Naive thymus-derived CD4-positive, alpha-beta T cell (primary cell): ENCODE data around the gene BICD2. TPM values are rescaled to one million over a fixed set of nuclear protein-coding genes. Genes with fewer than 3 reads are reported as not detected.

Experiments
- ATAC-seq: fragments of 150-1000 bp; cut with Tn5 transposase; 2 replicates; pipeline ENCODE4 v1.10.0; 2021; ENCODE audit warnings: mild to moderate bottlenecking, moderate library complexity
- CTCF ChIA-PET: fragments of 350-600 bp; sonication (Branson Sonifier 250); formaldehyde crosslinking; loops from one replicate; lab custom pipeline; 2021; ENCODE audit warnings: antibody characterized with exemption; lab: Charles Lee
- POLR2A ChIA-PET: fragments of 350-600 bp; sonication (Branson Sonifier 250); formaldehyde crosslinking; loops from one replicate; lab custom pipeline; 2021; ENCODE audit warnings: antibody characterized with exemption, inconsistent platforms; lab: Charles Lee
- DNase-seq, 9 donors: peaks; one replicate each; pipeline versions ENCODE4 v3.0.0 to v3.0.0-alpha.2; 2020 to 2022; ENCODE audit warnings: mixed read lengths in 1 of 9
- H3K27ac ChIP-seq: one replicate; pipeline ENCODE4 v1.7.0; 2013; ENCODE audit warnings: mild to moderate bottlenecking, low read depth, low read length, moderate library complexity
- H3K27me3 ChIP-seq, 2 donors: one replicate each; pipeline ENCODE4 v1.7.0; 2013; ENCODE audit warnings: low read length in 2 of 2, mild to moderate bottlenecking in 2 of 2, moderate library complexity in 2 of 2; ENCODE audit not compliant: control insufficient read depth in 2 of 2, insufficient read depth in 2 of 2
- H3K36me3 ChIP-seq, 3 experiments: 1 replicate in 2 of 3; 2 replicates in 1 of 3; pipeline ENCODE4 v1.7.0; 2013; ENCODE audit warnings: low read length in 3 of 3, mild to moderate bottlenecking in 3 of 3, moderate library complexity in 1 of 3; ENCODE audit not compliant: insufficient read depth in 3 of 3, control insufficient read depth in 2 of 3
- H3K4me1 ChIP-seq, 2 donors: one replicate each; pipeline ENCODE4 v1.7.0; 2013; ENCODE audit warnings: low read length in 2 of 2, mild to moderate bottlenecking in 2 of 2, moderate library complexity in 1 of 2; ENCODE audit not compliant: control insufficient read depth in 2 of 2, insufficient read depth in 2 of 2
- H3K4me3 ChIP-seq: 2 replicates; pipeline ENCODE4 v1.7.0; 2013; ENCODE audit warnings: mild to moderate bottlenecking, low read length
- H3K9me3 ChIP-seq, 3 experiments: 1 replicate in 2 of 3; 2 replicates in 1 of 3; pipeline ENCODE4 v1.7.0; 2013; ENCODE audit warnings: low read length in 3 of 3; ENCODE audit not compliant: control insufficient read depth in 2 of 3
- H3K27ac Mint-ChIP-seq, 9 donors: one replicate each; pipeline ENCODE4 v1.8.0; 2020 to 2022; ENCODE audit warnings: mixed read lengths in 9 of 9, mild to moderate bottlenecking in 8 of 9, moderate library complexity in 5 of 9, inconsistent platforms in 2 of 9
- H3K27me3 Mint-ChIP-seq, 5 donors: one replicate each; pipeline ENCODE4 v1.8.0; 2021 to 2022; ENCODE audit warnings: mixed read lengths in 5 of 5, mild to moderate bottlenecking in 1 of 5
- H3K36me3 Mint-ChIP-seq, 5 donors: one replicate each; pipeline ENCODE4 v1.8.0; 2020 to 2022; ENCODE audit warnings: mixed read lengths in 5 of 5, mild to moderate bottlenecking in 3 of 5, inconsistent platforms in 1 of 5
- H3K4me1 Mint-ChIP-seq, 7 donors: one replicate each; pipeline ENCODE4 v1.8.0; 2020 to 2022; ENCODE audit warnings: mixed read lengths in 7 of 7, mild to moderate bottlenecking in 3 of 7, inconsistent platforms in 1 of 7
- H3K4me3 Mint-ChIP-seq, 10 donors: one replicate each; pipeline ENCODE4 v1.8.0; 2020 to 2022; ENCODE audit warnings: mild to moderate bottlenecking in 10 of 10, mixed read lengths in 10 of 10, moderate library complexity in 6 of 10, inconsistent platforms in 2 of 10
- H3K9me3 Mint-ChIP-seq, 11 donors: one replicate each; pipeline ENCODE4 v1.8.0; 2020 to 2022; ENCODE audit warnings: mixed read lengths in 11 of 11, mild to moderate bottlenecking in 4 of 11, inconsistent platforms in 1 of 11, moderate library complexity in 1 of 11
- intact Hi-C, 2 donors: fragments of 100-400 bp; cut with micrococcal nuclease; formaldehyde crosslinking; loops; one replicate each; pipeline ENCODE4 v1.15.1; 2023
- polyA plus RNA-seq, 2 donors: library from polyadenylated mRNA; unstranded; fragments of 300-500 nt; fragmentation: Illumina TruSeq; gene quantifications; one replicate each; pipeline ENCODE4 v1.2.3, GENCODE V29; 2021
- total RNA-seq, 6 experiments: library from RNA in 5 of 6; stranded (reverse) in 5 of 6; gene quantifications; 1 replicate in 5 of 6; 2 replicates in 1 of 6; pipeline ENCODE4 v1.2.3 and lab custom pipeline; 2021 to 2026

Gene BICD2
- total and polyA plus RNA-seq, 7 experiments from 2014 or later, result 7.4 to 28.8 (median 27.4) TPM

GRCh38 chr9:92735636-92736562 is 28.7 kb downstream of the BICD2 start:
- POLR2A ChIA-PET, result no interaction called here
- Histone ChIP-seq H3K27ac (no peak overlapping the region), H3K9me3 (no peaks in the 10 kb centered on the region), H3K36me3 (peaks cover 0 to 3% (median 0%) of the 10 kb centered on the region in 3 experiments), H3K4me1 (peaks cover 0 to 14% of the 10 kb centered on the region in 2 donors), H3K27me3 (no peaks in the 10 kb centered on the region), H3K4me3 (no peak overlapping the region)
- peaks cover 43 to 78% (median 70%) of the 10 kb centered on the region in 7 donors for H3K4me1 Mint-ChIP-seq
- H3K27me3 Mint-ChIP-seq, result no peaks in the 10 kb centered on the region
- intact Hi-C loops, result no loop called here
- peaks cover 0 to 5% (median 0%) of the 10 kb centered on the region in 5 donors for H3K36me3 Mint-ChIP-seq
- H3K4me3 Mint-ChIP-seq, result no peak overlapping the region
- H3K9me3 Mint-ChIP-seq, result no peaks in the 10 kb centered on the region
- no peak for DNase-seq
- H3K27ac Mint-ChIP-seq, result peak overlapping the region in 5 of 9 donors; percentile 15 to 56 (median 30)
- no peak for ATAC-seq
- CTCF ChIA-PET, result no interaction called here

GRCh38 chr9:92734931-92735635 is 29.6 kb downstream of the BICD2 start:
- intact Hi-C loops, result no loop called here
- Mint-ChIP-seq H3K27me3 (no peaks in the 10 kb centered on the region), H3K4me1 (peaks cover 35 to 74% (median 62%) of the 10 kb centered on the region in 7 donors), H3K9me3 (peaks cover 0 to 1% (median 0%) of the 10 kb centered on the region in 11 donors), H3K4me3 (no peak overlapping the region), H3K27ac (peak overlapping the region in 3 of 9 donors; percentile 30 to 64 (median 48)), H3K36me3 (peaks cover 0 to 5% (median 0%) of the 10 kb centered on the region in 5 donors)
- Histone ChIP-seq H3K4me3 (no peak overlapping the region), H3K36me3 (peaks cover 0 to 5% (median 0%) of the 10 kb centered on the region in 3 experiments), H3K4me1 (peaks cover 0 to 9% of the 10 kb centered on the region in 2 donors), H3K27me3 (no peaks in the 10 kb centered on the region), H3K9me3 (no peaks in the 10 kb centered on the region), H3K27ac (no peak overlapping the region)
- DNase-seq, result no peak
- POLR2A ChIA-PET, result no interaction called here
- ATAC-seq, result no peak
- CTCF ChIA-PET, result no interaction called here

- no peaks in the 10 kb centered on the region for H3K9me3 ChIP-seq
- Mint-ChIP-seq H3K27me3 (no peaks in the 10 kb centered on the region), H3K27ac (peak overlapping the region in 3 of 9 donors; percentile 5 to 27 (median 12)), H3K4me1 (peaks cover 16 to 39% (median 27%) of the 10 kb centered on the region in 7 donors), H3K4me3 (no peak overlapping the region), H3K9me3 (peaks cover 0 to 1% (median 0%) of the 10 kb centered on the region in 11 donors), H3K36me3 (peaks cover 0 to 5% (median 4%) of the 10 kb centered on the region in 5 donors)
- intact Hi-C loops, result no loop called here
- ChIA-PET POLR2A (interaction anchor here (0.6 kb wide), 1 partner anchor 33 kb away, joined by 5 read pairs; no protein-coding TSS in a partner anchor), CTCF (no interaction called here)
- no peak for DNase-seq
- no peak for ATAC-seq
- H3K4me1 ChIP-seq, result no peaks in the 10 kb centered on the region
- H3K4me3 ChIP-seq, result no peak overlapping the region
- peaks cover 0 to 44% (median 6%) of the 10 kb centered on the region in 3 experiments for H3K36me3 ChIP-seq
- no peaks in the 10 kb centered on the region for H3K27me3 ChIP-seq
- H3K27ac ChIP-seq, result no peak overlapping the region
Observed at GRCh38 chr9:92730897-92731296, 33.7 kb downstream of the BICD2 start.

- ChIA-PET POLR2A (no interaction called here), CTCF (no interaction called here)
- H3K4me3 Mint-ChIP-seq, result no peak overlapping the region
- no peak for ATAC-seq
- no peak overlapping the region for H3K27ac Mint-ChIP-seq
- Histone ChIP-seq H3K4me1 (no peaks in the 10 kb centered on the region), H3K9me3 (no peaks in the 10 kb centered on the region), H3K27me3 (no peaks in the 10 kb centered on the region), H3K27ac (no peak overlapping the region), H3K36me3 (peaks cover 0 to 55% (median 7%) of the 10 kb centered on the region in 3 experiments), H3K4me3 (no peak overlapping the region)
- intact Hi-C loops, result no loop called here
- no peak for DNase-seq
- peaks cover 0 to 5% (median 4%) of the 10 kb centered on the region in 5 donors for H3K36me3 Mint-ChIP-seq
- peaks cover 0 to 1% (median 0%) of the 10 kb centered on the region in 11 donors for H3K9me3 Mint-ChIP-seq
- no peaks in the 10 kb centered on the region for H3K27me3 Mint-ChIP-seq
- H3K4me1 Mint-ChIP-seq, result peaks cover 10 to 28% (median 20%) of the 10 kb centered on the region in 7 donors
Observed at GRCh38 chr9:92729735-92730155, 34.9 kb downstream of the BICD2 start.

- Mint-ChIP-seq H3K27ac (peak overlapping the region in 1 of 9 donors; percentile 52), H3K9me3 (peaks cover 0 to 1% (median 0%) of the 10 kb centered on the region in 11 donors), H3K4me3 (no peak overlapping the region), H3K27me3 (no peaks in the 10 kb centered on the region), H3K4me1 (peaks cover 14 to 31% (median 24%) of the 10 kb centered on the region in 7 donors), H3K36me3 (peaks cover 0 to 5% (median 4%) of the 10 kb centered on the region in 5 donors)
- H3K36me3 ChIP-seq, result peaks cover 0 to 62% (median 7%) of the 10 kb centered on the region in 3 experiments
- CTCF ChIA-PET, result no interaction called here
- ATAC-seq (peak; percentile 76), DNase-seq (no peak)
- H3K4me1 ChIP-seq, result no peaks in the 10 kb centered on the region
- intact Hi-C loops, result no loop called here
- H3K4me3 ChIP-seq, result no peak overlapping the region
- H3K9me3 ChIP-seq, result no peaks in the 10 kb centered on the region
- no peaks in the 10 kb centered on the region for H3K27me3 ChIP-seq
- POLR2A ChIA-PET, result no interaction called here
- no peak overlapping the region for H3K27ac ChIP-seq
Observed at GRCh38 chr9:92728831-92729734, 35.5 kb downstream of the BICD2 start.
